ENCODE measurements around the gene LHX6. TPM values are rescaled to one million over a fixed set of nuclear protein-coding genes. Genes with fewer than 3 reads are reported as not detected.
A peak's percentile ranks its signal among the peaks of the same experiment; 100 is the strongest.

Gene LHX6
- total RNA-seq, 2 donors from 2014 or later = not detected

DNA sequence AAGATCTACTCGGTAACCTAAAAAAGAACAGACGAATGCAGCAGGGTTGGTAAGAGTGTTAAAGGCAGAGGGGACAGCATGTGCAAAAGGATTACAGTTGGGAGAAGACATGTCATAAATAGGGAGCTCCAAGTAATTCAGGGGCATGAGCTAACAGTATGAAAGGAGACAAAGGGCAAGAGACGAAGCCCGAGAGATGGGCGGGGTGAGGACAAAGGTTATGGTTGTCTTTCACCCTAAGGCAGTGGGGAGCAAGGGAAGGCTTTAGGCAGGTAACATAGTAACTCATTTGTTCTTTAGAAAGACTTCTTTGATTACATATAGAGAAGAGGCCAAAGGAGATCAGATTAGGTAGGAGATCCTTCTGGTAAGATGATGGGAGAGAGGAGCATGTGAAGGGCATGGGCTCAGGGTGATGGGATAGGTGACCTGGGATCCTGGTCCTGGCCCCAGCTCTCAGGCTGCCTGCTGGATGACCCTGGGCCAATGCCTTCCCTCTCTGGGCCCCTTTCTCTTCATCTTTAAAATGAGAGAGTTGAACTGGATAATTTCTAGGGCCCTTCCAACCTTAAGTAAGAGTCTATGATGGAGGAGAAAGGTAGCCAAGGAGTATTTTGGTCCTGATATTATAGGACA is 49.6 kb downstream of the LHX6 start:
- Mint-ChIP-seq H3K4me1 (no peaks in the 10 kb centered on the region), H3K27me3 (peaks cover 23% of the 10 kb centered on the region), H3K36me3 (ENCODE audit: low read depth) (no peaks in the 10 kb centered on the region), H3K9me3 (no peaks in the 10 kb centered on the region), H3K27ac (no peak overlapping the region), H3K4me3 (no peak overlapping the region)
- no peak for ATAC-seq (replicated peaks)

DNA sequence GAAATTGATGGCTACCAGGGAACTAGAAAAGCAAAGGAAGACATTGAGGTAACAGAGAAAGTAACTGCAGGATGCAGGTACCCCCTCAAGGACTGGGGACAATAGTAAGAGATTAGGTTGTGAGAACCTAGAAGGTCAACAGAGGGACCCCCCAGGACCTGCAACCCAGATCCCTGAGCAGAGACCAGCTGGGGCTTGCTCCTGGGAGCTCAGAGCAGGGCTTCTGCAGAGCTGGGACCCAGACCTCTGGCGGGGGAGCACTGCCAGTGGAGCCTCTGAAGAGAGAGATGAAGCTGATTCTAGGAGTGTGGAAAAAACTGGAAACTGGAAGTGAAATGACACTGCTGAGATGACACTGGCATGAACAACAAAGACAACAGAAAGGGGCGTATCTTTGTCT is 51.8 kb downstream of the LHX6 start:
- Mint-ChIP-seq H3K4me3 (no peak overlapping the region), H3K27ac (no peak overlapping the region), H3K4me1 (no peaks in the 10 kb centered on the region), H3K27me3 (peaks cover 28% of the 10 kb centered on the region), H3K36me3 (ENCODE audit: low read depth) (no peaks in the 10 kb centered on the region), H3K9me3 (no peaks in the 10 kb centered on the region)
- ATAC-seq (replicated peaks) = no peak

DNA sequence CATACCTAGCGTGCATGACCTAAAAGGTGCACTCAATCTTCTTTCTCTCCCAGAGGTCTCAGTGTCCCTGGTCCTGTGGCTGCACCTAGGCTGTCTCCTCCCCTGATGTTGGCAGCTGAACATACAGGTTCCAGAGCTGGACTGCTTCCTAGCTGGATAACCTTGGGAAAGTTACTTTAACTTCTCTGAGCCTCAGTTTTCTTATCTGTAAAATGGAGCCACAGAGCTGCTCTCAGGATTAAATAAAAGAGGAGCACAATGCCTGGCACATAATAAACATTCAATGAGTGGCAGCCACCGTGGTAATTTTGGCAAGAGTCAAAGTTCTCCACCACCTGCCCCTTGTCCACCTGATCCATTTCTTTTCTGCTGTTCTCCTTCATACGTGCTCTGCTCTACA is 55.1 kb downstream of the LHX6 start:
- H3K27ac Mint-ChIP-seq = no peak overlapping the region
- H3K9me3 Mint-ChIP-seq = no peaks in the 10 kb centered on the region
- no peak for ATAC-seq (replicated peaks)

DNA sequence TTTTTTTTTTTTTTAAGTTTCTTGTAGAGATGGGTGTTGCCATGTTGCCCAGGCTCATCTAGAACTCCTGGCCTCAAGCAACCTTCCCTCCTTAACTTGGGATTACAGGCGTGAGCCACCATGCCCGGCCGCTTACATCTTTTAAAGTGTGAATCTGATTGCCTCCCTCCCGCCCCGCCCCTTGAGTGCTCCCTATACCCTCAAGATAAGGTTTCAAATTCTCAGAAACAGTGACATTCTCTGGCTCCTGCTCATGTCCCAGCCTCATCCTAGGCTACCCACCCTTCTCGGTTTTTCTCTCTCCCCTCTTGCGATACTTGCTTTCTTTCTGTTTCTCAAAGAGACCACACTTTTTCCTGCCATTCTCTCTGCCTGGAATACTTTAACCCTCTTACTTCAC is 56.6 kb downstream of the LHX6 start:
- ATAC-seq (replicated peaks) = no peak
- H3K27ac Mint-ChIP-seq = no peak overlapping the region
- no peaks in the 10 kb centered on the region for H3K36me3 Mint-ChIP-seq (ENCODE audit: low read depth)
- H3K27me3 Mint-ChIP-seq = peaks cover 46% of the 10 kb centered on the region
- no peak overlapping the region for H3K4me3 Mint-ChIP-seq
- no peaks in the 10 kb centered on the region for H3K9me3 Mint-ChIP-seq
- no peaks in the 10 kb centered on the region for H3K4me1 Mint-ChIP-seq

More for the DNA sequence above, 55.1 kb downstream of the LHX6 start:
- Mint-ChIP-seq H3K4me3 (no peak overlapping the region), H3K36me3 (ENCODE audit: low read depth) (no peaks in the 10 kb centered on the region), H3K4me1 (no peaks in the 10 kb centered on the region), H3K27me3 (peaks cover 39% of the 10 kb centered on the region)

DNA sequence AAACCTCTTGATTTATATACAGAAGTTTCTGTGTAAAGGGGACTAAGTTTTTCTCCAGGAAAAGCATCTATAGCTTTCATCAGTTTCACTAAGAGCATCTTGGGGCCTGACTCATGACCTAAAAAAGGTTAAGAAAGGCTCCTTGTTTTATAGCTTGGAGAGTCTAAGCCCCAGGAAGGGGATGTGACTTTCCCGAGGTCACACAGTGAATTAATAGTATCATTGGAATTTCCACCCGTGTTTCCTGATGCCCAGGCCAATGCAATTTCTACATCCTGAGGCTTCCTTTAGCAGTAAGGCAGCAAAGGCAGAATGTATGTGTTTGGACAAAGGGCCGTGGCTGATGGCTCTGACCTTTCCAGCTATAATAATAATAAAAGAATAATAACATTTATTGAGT is 60.4 kb downstream of the LHX6 start:
- H3K4me1 Mint-ChIP-seq = no peaks in the 10 kb centered on the region
- H3K4me3 Mint-ChIP-seq = no peak overlapping the region
- no peak overlapping the region for H3K27ac Mint-ChIP-seq
- no peak for ATAC-seq (replicated peaks)
- H3K36me3 Mint-ChIP-seq (ENCODE audit: low read depth) = no peaks in the 10 kb centered on the region
- peaks cover 42% of the 10 kb centered on the region for H3K27me3 Mint-ChIP-seq
- no peaks in the 10 kb centered on the region for H3K9me3 Mint-ChIP-seq

DNA sequence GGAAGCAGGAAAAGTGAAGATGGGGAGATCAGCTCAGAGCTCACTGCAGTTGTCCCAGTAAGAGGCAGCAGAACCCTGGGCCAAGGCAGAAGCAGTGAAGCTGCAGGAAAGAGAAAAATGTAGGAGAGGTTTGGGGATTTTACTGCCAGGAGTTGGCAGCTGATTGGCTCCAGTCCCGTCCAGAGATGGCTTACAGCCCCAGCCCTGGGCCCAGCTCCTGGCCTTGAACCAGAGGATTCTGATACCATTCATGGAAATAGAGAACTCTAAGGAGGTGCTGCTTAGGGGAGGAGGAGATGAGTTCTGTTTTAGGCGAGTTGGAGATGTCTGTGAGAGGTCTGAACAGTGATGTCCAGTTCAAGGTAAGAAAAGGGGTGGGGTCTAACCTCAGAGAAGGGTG is 64.5 kb downstream of the LHX6 start:
- Mint-ChIP-seq H3K9me3 (no peaks in the 10 kb centered on the region), H3K27me3 (peaks cover 27% of the 10 kb centered on the region), H3K4me1 (no peaks in the 10 kb centered on the region), H3K27ac (no peak overlapping the region), H3K36me3 (ENCODE audit: low read depth) (peaks cover 6% of the 10 kb centered on the region), H3K4me3 (no peak overlapping the region)
- ATAC-seq (replicated peaks) = no peak

DNA sequence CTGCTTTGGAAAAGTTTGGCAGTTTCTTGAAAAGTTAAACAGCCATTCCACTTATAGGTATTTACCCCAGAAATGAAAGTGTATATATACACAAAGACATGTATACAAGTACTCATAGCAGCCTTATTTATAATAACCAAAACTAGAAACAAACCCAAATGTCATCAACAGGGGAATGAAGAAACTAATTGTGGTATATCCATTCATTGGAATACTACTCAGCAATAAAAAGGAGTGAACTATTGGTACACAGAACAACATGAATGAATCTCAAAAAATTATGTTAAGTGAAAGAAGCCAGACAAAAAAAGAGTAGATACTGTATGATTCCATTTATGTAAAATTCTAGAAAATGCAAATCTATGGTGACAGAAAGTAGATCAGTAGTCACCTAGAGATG is 66.3 kb downstream of the LHX6 start:
- Mint-ChIP-seq H3K4me3 (no peak overlapping the region), H3K36me3 (ENCODE audit: low read depth) (peaks cover 6% of the 10 kb centered on the region), H3K27me3 (peaks cover 21% of the 10 kb centered on the region)

DNA sequence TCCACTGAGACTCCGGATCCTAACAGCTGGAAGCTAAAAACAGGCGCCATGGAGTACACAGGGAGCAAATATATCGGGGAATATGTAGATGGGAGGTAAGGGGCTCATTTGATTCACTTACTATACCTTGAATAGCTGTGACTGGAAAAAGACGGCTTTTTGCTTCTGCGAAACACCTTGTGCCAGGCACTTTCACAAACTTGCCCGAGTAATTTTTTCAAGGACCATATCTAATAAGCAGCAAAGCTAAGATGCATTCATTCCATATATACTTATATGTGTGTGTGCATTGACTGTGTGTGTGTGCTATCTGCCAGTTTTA is 68.9 kb downstream of the LHX6 start:
- Mint-ChIP-seq H3K27ac (peak overlapping the region; percentile 92), H3K9me3 (no peaks in the 10 kb centered on the region), H3K27me3 (peaks cover 17% of the 10 kb centered on the region), H3K4me3 (peak overlapping the region; percentile 84), H3K4me1 (peaks cover 22% of the 10 kb centered on the region), H3K36me3 (ENCODE audit: low read depth) (peaks cover 6% of the 10 kb centered on the region)
- no peak for ATAC-seq (replicated peaks)

More for the DNA sequence above, 66.3 kb downstream of the LHX6 start:
- H3K4me1 Mint-ChIP-seq = peaks cover 10% of the 10 kb centered on the region
- ATAC-seq (replicated peaks) = no peak
- H3K27ac Mint-ChIP-seq = no peak overlapping the region
- no peaks in the 10 kb centered on the region for H3K9me3 Mint-ChIP-seq

DNA sequence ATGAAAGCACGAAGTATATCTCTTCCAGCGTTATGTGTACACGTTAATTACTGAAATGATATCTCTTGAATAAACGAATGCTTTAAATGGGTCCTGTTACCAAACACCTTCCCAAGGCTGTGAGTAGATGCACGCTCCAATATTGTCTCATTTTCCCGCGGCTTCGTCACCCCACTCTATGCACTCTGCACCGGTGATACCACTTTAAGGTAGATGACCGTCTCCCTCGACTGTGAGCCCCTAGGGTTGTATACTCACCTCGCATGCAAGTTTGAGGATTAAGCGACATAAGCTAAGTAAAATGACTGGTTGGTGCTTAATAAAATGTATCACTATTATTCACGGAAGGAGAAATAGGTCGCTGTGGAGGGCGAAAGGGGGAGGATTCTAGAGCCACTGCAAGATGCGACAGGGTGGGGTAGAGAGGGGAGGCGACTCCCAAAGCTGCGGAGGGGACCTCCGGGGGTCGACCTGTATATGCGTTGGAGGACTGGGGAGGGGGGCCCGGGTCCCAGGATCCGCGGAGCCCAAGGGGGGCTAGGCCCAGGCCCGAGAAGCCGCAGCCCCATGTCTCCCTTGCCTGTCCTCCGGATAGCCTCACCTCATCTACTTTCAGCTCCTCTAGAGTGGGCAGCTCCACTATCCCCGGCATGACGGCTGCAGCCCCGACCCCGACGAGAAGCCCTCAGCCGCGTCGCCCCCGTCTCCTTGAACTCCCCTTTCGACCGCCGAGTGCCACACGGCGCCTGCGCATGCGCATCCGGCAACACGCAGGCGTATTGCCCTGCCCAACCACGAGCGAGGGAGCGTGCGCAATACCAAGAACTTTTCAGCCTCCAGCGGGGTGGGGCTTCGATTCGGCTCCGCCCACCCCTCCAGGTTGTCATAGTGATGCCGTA is 69.5 kb downstream of the LHX6 start, which contains the start of the genes MORN5 and NDUFA8:
Gene MORN5 (plus strand): TSS at position 883 of the 899 bp plus-strand sequence. CDS start 65 bp downstream, outside the sequence.
Gene NDUFA8 (minus strand): TSS at position 754 of the 899 bp plus-strand sequence. CDS start 102 bp downstream, at position 652.
- ATAC-seq (replicated peaks) = peak; percentile 98
- Mint-ChIP-seq H3K27ac (peak within 1 kb of the TSS; percentile 92), H3K4me3 (peak within 1 kb of the TSS; percentile 84), H3K36me3 (ENCODE audit: low read depth) (peaks cover 10% of the 10 kb centered on the region), H3K27me3 (peaks cover 12% of the 10 kb centered on the region), H3K4me1 (peaks cover 22% of the 10 kb centered on the region), H3K9me3 (no peaks in the 10 kb centered on the region)

DNA sequence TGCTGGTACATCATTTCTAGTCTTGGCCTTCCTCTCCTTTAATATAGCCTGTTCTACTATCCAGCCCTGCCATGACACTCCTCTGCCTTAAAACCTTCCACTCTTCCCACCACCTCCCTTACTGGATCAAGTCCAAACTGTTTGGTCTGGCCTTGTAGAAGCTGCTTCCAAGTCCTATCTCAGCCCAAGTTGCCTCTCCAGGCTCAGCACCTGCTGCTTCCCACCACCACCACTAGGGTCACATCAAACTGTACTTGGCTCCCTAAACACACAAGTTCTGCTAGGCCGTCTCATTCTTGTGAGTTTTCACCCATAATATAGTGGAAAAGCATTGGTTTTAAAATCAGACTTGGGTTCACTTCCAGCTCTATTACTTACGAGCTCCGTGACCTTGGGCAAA is 70.6 kb downstream of the LHX6 start:
- Mint-ChIP-seq H3K4me3 (peak overlapping the region; percentile 84), H3K36me3 (ENCODE audit: low read depth) (peaks cover 10% of the 10 kb centered on the region)
- no peak for ATAC-seq (replicated peaks)

DNA sequence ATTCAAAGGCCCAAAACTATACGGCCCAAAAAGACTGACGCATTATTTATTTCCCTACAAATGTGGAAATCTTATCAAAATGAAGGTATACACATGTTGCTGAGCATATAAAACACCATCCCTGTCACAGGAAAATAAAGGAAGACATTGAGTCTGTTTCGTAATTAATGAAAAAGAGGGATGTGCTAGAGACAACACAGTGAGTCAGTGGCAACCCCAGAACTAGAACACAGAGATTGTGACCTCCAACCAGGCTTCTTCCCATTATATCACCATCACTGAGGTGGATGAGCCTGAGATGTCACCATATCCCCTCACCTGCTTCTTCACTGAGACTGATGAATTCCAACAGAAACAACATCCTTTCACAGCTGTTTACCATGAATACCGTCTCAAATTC is 73.0 kb downstream of the LHX6 start:
- H3K27ac Mint-ChIP-seq = no peak overlapping the region
- no peak overlapping the region for H3K4me3 Mint-ChIP-seq
- H3K27me3 Mint-ChIP-seq = no peaks in the 10 kb centered on the region
- H3K4me1 Mint-ChIP-seq = peaks cover 22% of the 10 kb centered on the region
- peaks cover 29% of the 10 kb centered on the region for H3K36me3 Mint-ChIP-seq (ENCODE audit: low read depth)
- no peaks in the 10 kb centered on the region for H3K9me3 Mint-ChIP-seq
- ATAC-seq (replicated peaks) = no peak

More for the DNA sequence above, 70.6 kb downstream of the LHX6 start:
- Mint-ChIP-seq H3K4me1 (peaks cover 22% of the 10 kb centered on the region), H3K27me3 (peaks cover 4% of the 10 kb centered on the region), H3K9me3 (no peaks in the 10 kb centered on the region), H3K27ac (no peak overlapping the region)

Other genes with a start within 250 kb of the LHX6 start
- 1 to 10 TPM; 2.6 to 3.9 TPM for gene TTLL11, start 135.6 kb downstream of the LHX6 start, total RNA-seq
- gene NDUFA8, start 69.2 kb downstream of the LHX6 start, total RNA-seq = 10 to 100 TPM; 36.8 to 59.0 TPM
- gene MORN5, start 69.0 kb downstream of the LHX6 start, total RNA-seq = not detected
- 10 to 100 TPM; 25.7 to 36.1 TPM for gene RBM18, start 35.9 kb upstream of the LHX6 start, total RNA-seq
- 10 to 100 TPM; 42.7 to 51.3 TPM for gene MRRF, start 35.9 kb upstream of the LHX6 start, total RNA-seq
- under 1 TPM; 0.13 to 0.37 TPM for gene PTGS1, start 142.1 kb upstream of the LHX6 start, total RNA-seq
- gene OR1J1, start 249.0 kb upstream of the LHX6 start, total RNA-seq = not detected